ENCODE results near the gene SNX13.

Gene SNX13

DNA sequence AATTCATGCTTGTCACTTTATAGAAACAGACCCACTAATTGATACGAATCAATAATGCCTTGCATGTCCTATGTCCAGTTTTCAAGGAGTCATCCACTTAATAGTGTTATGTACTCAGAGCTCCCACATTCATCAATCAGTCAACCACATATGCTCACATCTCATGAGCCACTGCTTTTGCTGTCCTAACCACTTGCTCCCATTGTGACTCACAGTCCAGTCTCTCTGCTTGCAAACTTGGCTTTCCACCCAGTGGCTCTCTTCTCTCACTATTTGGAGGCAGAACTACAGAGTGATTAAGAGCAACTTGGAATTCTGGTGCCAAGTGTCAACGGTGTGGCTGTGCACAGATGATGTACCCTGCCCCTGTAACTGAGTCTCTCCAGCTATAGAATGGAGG lies 166.0 kb downstream of the SNX13 start:
- no peak for DNase-seq

DNA sequence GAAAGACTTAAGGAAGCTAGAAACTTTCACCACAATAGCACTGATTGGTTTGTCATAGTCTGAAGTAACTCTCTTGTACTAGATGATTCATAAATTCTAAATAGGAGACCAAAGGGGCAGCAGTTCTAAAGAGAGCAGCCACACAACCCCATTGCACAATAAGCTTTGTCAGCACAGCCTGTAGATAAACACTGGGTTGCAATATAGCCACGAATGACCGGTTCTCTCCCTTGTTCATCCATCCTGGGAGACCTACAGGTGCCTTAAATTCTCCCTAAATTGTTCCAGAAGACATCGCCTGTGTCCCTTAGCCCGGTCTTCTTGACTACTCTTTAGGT lies 167.0 kb downstream of the SNX13 start:
- no peak for DNase-seq

DNA sequence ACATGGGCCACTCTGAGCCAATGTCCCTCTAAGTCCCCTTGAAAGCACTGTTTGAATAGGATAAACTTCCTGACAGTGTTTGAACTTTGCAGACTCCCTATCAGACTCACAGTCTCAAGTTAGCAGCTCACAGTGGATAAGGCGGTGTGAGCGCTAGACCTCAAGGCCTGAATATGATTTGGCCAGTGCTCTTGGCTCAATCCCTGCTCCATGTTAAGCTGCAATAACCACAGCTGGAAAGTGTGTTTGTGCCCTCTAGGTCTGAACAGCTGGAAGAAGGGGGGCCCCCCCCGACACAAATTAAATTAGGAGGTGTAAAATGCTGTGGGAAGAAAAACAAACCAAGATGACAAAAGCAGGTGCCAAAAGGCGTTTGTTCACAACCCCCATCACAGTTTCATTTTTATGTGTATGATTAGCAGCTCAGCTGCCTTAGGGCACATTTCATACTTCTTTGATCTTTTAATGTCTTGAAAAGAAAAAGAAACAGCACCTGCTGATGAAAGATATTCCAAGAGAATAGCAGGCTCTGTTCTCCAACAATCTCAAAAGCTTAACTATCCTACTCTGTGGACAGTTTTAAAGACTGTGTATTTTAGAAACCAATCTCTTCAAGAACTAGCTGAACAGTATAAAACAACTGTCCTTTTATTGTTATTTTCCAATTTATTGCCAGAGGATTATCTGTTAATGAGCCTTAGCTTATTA lies 167.6 kb downstream of the SNX13 start:
- DNase-seq, result peak in 1 of 2 experiments; percentile 13

GRCh38 chr7:17771901-17772408 lies 168.3 kb downstream of the SNX13 start:
- no peak for DNase-seq

- no peak for DNase-seq
These were observed 169.5 kb downstream of the SNX13 start for GRCh38 chr7:17770710-17771375.

DNA sequence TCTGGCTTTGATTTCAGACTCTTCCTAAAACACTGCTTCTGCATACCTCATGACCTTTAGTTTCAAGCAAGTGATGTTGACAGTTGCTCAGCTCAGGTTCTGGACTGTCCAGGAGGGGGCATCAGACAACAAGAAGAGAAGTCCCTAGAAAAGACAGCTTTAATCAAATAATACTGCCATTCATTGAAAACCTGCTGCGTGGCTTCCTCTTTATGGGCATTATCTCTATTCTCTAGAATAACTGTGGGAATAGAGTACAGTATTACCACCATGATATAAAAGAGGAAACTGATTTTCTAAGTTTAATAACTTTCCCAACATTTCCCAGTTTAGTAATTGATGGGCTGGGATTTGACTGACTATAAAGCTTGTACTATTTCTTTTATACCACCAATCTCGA lies 170.4 kb downstream of the SNX13 start:
- peak; percentile 29 to 66 for DNase-seq

- peak in 1 of 2 experiments; percentile 8 for DNase-seq
These were observed 182.3 kb downstream of the SNX13 start for GRCh38 chr7:17758008-17758407.

- DNase-seq, result no peak
These were observed 194.2 kb downstream of the SNX13 start for GRCh38 chr7:17746020-17746530.

GRCh38 chr7:17745610-17746009 lies 194.7 kb downstream of the SNX13 start:
- no peak for DNase-seq

GRCh38 chr7:17743316-17743715 lies 197.0 kb downstream of the SNX13 start:
- no peak for DNase-seq

DNA sequence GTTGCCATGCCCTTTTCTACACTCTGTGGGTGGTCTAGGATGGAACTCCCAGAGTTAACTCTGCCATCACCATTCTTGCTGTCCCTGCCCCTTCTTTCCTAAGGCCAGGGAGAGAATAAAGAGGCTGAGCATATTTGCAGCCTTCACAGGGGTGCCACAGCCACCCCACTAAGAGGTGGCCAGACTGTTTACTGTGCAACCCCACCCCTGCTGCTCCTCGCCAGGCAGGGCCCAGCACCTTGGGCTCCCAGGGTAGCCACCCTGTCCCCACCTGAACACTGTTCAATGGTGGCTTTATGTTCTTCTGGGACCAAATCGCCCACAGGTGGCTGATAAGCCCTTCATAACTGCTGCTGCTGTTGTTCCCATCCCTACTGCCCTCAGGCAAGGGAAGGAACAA lies 198.9 kb downstream of the SNX13 start:
- DNase-seq, result no peak

Measured in NCI-H524 (cell line).